DOHH2 (cell line): ENCODE results near the gene CCDC9.

Experiments
- EZH2phosphoT487 ChIP-seq: fragments of 200-600 bp; sonication (generic); IDR thresholded peaks from 2 replicates; pipeline ENCODE4 v1.6.1; 2017; ENCODE audit warnings: borderline replicate concordance, mild to moderate bottlenecking, antibody characterized with exemption, low read length, moderate library complexity, mixed read lengths
- TF ChIP-seq, protein P1 (sequence below): fragments of 200-600 bp; sonication (generic); IDR thresholded peaks from one replicate; pipeline ENCODE4 v1.5.1; 2014; ENCODE audit warnings: antibody characterized with exemption, mild to moderate bottlenecking, low read depth, low read length; ENCODE audit not compliant: poor library complexity, severe bottlenecking

GRCh38 chr19:47313754-47314295 lies 57.5 kb downstream of the CCDC9 start:
- TF ChIP-seq, protein P1, sequence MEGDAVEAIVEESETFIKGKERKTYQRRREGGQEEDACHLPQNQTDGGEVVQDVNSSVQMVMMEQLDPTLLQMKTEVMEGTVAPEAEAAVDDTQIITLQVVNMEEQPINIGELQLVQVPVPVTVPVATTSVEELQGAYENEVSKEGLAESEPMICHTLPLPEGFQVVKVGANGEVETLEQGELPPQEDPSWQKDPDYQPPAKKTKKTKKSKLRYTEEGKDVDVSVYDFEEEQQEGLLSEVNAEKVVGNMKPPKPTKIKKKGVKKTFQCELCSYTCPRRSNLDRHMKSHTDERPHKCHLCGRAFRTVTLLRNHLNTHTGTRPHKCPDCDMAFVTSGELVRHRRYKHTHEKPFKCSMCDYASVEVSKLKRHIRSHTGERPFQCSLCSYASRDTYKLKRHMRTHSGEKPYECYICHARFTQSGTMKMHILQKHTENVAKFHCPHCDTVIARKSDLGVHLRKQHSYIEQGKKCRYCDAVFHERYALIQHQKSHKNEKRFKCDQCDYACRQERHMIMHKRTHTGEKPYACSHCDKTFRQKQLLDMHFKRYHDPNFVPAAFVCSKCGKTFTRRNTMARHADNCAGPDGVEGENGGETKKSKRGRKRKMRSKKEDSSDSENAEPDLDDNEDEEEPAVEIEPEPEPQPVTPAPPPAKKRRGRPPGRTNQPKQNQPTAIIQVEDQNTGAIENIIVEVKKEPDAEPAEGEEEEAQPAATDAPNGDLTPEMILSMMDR: no peak
- no peak for TF ChIP-seq EZH2phosphoT487
